Caco-2 (cell line): Measurements from ENCODE around the gene NAGA. TPM values are rescaled to one million over a fixed set of nuclear protein-coding genes. Genes with fewer than 3 reads are reported as not detected.

Experiments
- BruUV-seq: library from RNA; stranded (reverse); fragments of 400-500 nt; replicated peaks from 2 replicates; lab custom pipeline; 2021; lab: Mats Ljungman, UMichigan
- CTCF ChIA-PET: fragments of 300-600 bp; sonication (Branson Sonifier 250); formaldehyde crosslinking; loops from one replicate; lab custom pipeline; 2022; ENCODE audit warnings: antibody characterized with exemption; lab: Charles Lee
- POLR2A ChIA-PET: fragments of 300-600 bp; sonication (Branson Sonifier 250); formaldehyde crosslinking; loops from one replicate; lab custom pipeline; 2022; ENCODE audit warnings: antibody characterized with exemption; lab: Charles Lee
- DNase-seq, 2 experiments: peaks; one replicate each; pipeline versions ENCODE4 v3.0.0 to v3.0.0-alpha.2; 2020 to 2022
- H3K27me3 ChIP-seq: replicated peaks from 2 replicates; pipeline ENCODE4 v1.6.0; 2011; ENCODE audit warnings: low read length; ENCODE audit not compliant: control insufficient read depth, insufficient read depth
- H3K36me3 ChIP-seq: 2 replicates; pipeline ENCODE4 v1.5.1; 2011; ENCODE audit warnings: low read length; ENCODE audit not compliant: control insufficient read depth, insufficient read depth
- H3K4me1 ChIP-seq: fragments of 250-450 bp; sonication (Bioruptor Pico); 2 replicates; pipeline ENCODE4 v1.5.1; 2020; ENCODE audit warnings: mild to moderate bottlenecking
- H3K4me3 ChIP-seq: 2 replicates; pipeline ENCODE4 v1.5.1; 2011; ENCODE audit warnings: low read depth, mild to moderate bottlenecking, control low read depth, low read length
- H3K9me3 ChIP-seq: fragments of 250-450 bp; sonication (Bioruptor Pico); 2 replicates; pipeline ENCODE4 v1.5.1; 2020; ENCODE audit warnings: mild to moderate bottlenecking, moderate library complexity
- H3K27ac Mint-ChIP-seq: one replicate; pipeline ENCODE4 v1.8.0; 2022; ENCODE audit warnings: mixed read lengths; ENCODE audit not compliant: unreplicated experiment
- H3K27me3 Mint-ChIP-seq: one replicate; pipeline ENCODE4 v1.8.0; 2022; ENCODE audit warnings: mixed read lengths; ENCODE audit not compliant: insufficient read depth, unreplicated experiment
- H3K36me3 Mint-ChIP-seq: one replicate; pipeline ENCODE4 v1.8.0; 2022; ENCODE audit warnings: mild to moderate bottlenecking, mixed read lengths; ENCODE audit not compliant: insufficient read depth, unreplicated experiment
- H3K4me1 Mint-ChIP-seq: one replicate; pipeline ENCODE4 v1.8.0; 2022; ENCODE audit warnings: low read depth, mixed read lengths; ENCODE audit not compliant: unreplicated experiment
- H3K4me3 Mint-ChIP-seq: one replicate; pipeline ENCODE4 v1.8.0; 2022; ENCODE audit warnings: mild to moderate bottlenecking, moderate library complexity, mixed read lengths; ENCODE audit not compliant: unreplicated experiment
- H3K9me3 Mint-ChIP-seq: one replicate; pipeline ENCODE4 v1.8.0; 2022; ENCODE audit warnings: mixed read lengths; ENCODE audit not compliant: unreplicated experiment
- CTCF ChIP-seq, 2 experiments: fragments of 200-600 bp in 1 of 2; IDR thresholded peaks; 1 replicate in 1 of 2; 2 replicates in 1 of 2; pipeline versions ENCODE4 v1.5.1 to v1.8.0; 2011 to 2022; ENCODE audit warnings: antibody characterized with exemption in 1 of 2, control low read depth in 1 of 2, inconsistent platforms in 1 of 2, low read depth in 1 of 2, low read length in 1 of 2, mild to moderate bottlenecking in 1 of 2, moderate library complexity in 1 of 2; ENCODE audit not compliant: insufficient read depth in 1 of 2, severe bottlenecking in 1 of 2, unreplicated experiment in 1 of 2
- intact Hi-C: fragments of 100-400 bp; cut with micrococcal nuclease; formaldehyde crosslinking; loops from one replicate; pipeline ENCODE4 v1.10.0; 2022; ENCODE audit not compliant: unreplicated experiment
- total RNA-seq: library from RNA; stranded (reverse); gene quantifications from 2 replicates; pipeline ENCODE4 v1.2.3, GENCODE V29; 2022

NAGA gene
- total RNA-seq, 1 experiment from 2014 or later: 28.3 TPM

GRCh38 chr22:42074846-42075676, 4.4 kb upstream of the NAGA start:
- intact Hi-C loops: loop anchor here (2.0 to 10.0 kb wide), 6 partner anchors 16 to 540 kb away; partner anchors contain the start of genes CENPM, NDUFA6, PMM1 and POLDIP3
- no peaks in the 10 kb centered on the region for H3K9me3 ChIP-seq
- peaks cover 5% of the 10 kb centered on the region for H3K4me1 Mint-ChIP-seq
- peaks cover 1% of the 10 kb centered on the region; the same call in 1 of the 2 replicates for H3K36me3 ChIP-seq
- peak overlapping the region; percentile 72 for H3K4me3 Mint-ChIP-seq
- H3K4me3 ChIP-seq: peak overlapping the region; percentile 83
- no peak for TF ChIP-seq CTCF (IDR thresholded peaks at IDR 0.05; ENCODE audit: insufficient read depth in 1 of 2, low read depth in 1 of 2, low read length in 1 of 2, severe bottlenecking in 1 of 2, unreplicated experiment in 1 of 2)
- peaks cover 30% of the 10 kb centered on the region for H3K4me1 ChIP-seq
- H3K27ac Mint-ChIP-seq: peak overlapping the region; percentile 83
- ChIA-PET CTCF (interaction anchor here (0.6 to 0.8 kb wide), 2 partner anchors 107 to 225 kb away, joined by 3 to 4 read pairs; no protein-coding TSS in a partner anchor), POLR2A (no interaction called here)
- BruUV-seq: no TSS peak
- no peaks in the 10 kb centered on the region for H3K9me3 Mint-ChIP-seq
- H3K36me3 Mint-ChIP-seq: peaks cover 30% of the 10 kb centered on the region
- H3K27me3 ChIP-seq: no peaks in the 10 kb centered on the region
- H3K27me3 Mint-ChIP-seq: no peaks in the 10 kb centered on the region
- DNase-seq: no peak

- POLR2A ChIA-PET: no interaction called here
- Mint-ChIP-seq H3K36me3 (peaks cover 23% of the 10 kb centered on the region), H3K27me3 (no peaks in the 10 kb centered on the region), H3K4me3 (peak within 1 kb of the TSS; percentile 72), H3K9me3 (no peaks in the 10 kb centered on the region), H3K4me1 (peaks cover 5% of the 10 kb centered on the region), H3K27ac (peak within 1 kb of the TSS; percentile 83)
- H3K9me3 ChIP-seq: no peaks in the 10 kb centered on the region
- no TSS peak for BruUV-seq
- peak; percentile 71 to 79 for DNase-seq
- intact Hi-C loops: loop anchor here (2.0 to 10.0 kb wide), 6 partner anchors 17 to 541 kb away; partner anchors contain the start of genes CENPM, NDUFA6, PMM1 and POLDIP3
- H3K4me3 ChIP-seq: peak within 1 kb of the TSS; percentile 83
- CTCF ChIA-PET: no interaction called here
- peak; percentile 50 to 69 for TF ChIP-seq CTCF (IDR thresholded peaks at IDR 0.05; ENCODE audit: insufficient read depth in 1 of 2, low read depth in 1 of 2, low read length in 1 of 2, severe bottlenecking in 1 of 2, unreplicated experiment in 1 of 2)
- peaks cover 1% of the 10 kb centered on the region; the same call in 1 of the 2 replicates for H3K36me3 ChIP-seq
- peaks cover 36% of the 10 kb centered on the region for H3K4me1 ChIP-seq
- no peaks in the 10 kb centered on the region for H3K27me3 ChIP-seq
Measured at GRCh38 chr22:42074132-42074811, 3.7 kb upstream of the NAGA start, which contains the start of gene PHETA2. Gene PHETA2, plus strand, starts transcription at chr22:42074248. Its CDS starts 3,046 bp downstream, at chr22:42077294.

- Mint-ChIP-seq H3K27me3 (no peaks in the 10 kb centered on the region), H3K9me3 (no peaks in the 10 kb centered on the region), H3K4me1 (peaks cover 5% of the 10 kb centered on the region), H3K4me3 (peak overlapping the region; percentile 72), H3K27ac (peak overlapping the region; percentile 83), H3K36me3 (peaks cover 17% of the 10 kb centered on the region)
- no TSS peak for BruUV-seq
- intact Hi-C loops: loop anchor here (2.0 to 10.0 kb wide), 6 partner anchors 17 to 541 kb away; partner anchors contain the start of genes CENPM, NDUFA6, PMM1 and POLDIP3
- DNase-seq: no peak
- ChIA-PET POLR2A (no interaction called here), CTCF (no interaction called here)
- TF ChIP-seq CTCF (IDR thresholded peaks at IDR 0.05; ENCODE audit: insufficient read depth in 1 of 2, low read depth in 1 of 2, low read length in 1 of 2, severe bottlenecking in 1 of 2, unreplicated experiment in 1 of 2): no peak
- H3K9me3 ChIP-seq: no peaks in the 10 kb centered on the region
- peaks cover 30% of the 10 kb centered on the region for H3K4me1 ChIP-seq
- peaks cover 1% of the 10 kb centered on the region; the same call in 1 of the 2 replicates for H3K36me3 ChIP-seq
- H3K4me3 ChIP-seq: peak overlapping the region; percentile 83
- H3K27me3 ChIP-seq: no peaks in the 10 kb centered on the region
Measured at GRCh38 chr22:42073621-42074041, 3.0 kb upstream of the NAGA start.
